ENCODE results near the gene RALB. TPM values are rescaled to one million over a fixed set of nuclear protein-coding genes. Genes with fewer than 3 reads are reported as not detected.

Gene RALB
- total RNA-seq, 1 experiment from 2014 or later = 7.2 TPM

- Histone ChIP-seq H3K4me1 (ENCODE audit: low read length) (peaks cover 51% of the 10 kb centered on the region), H3K4me3 (ENCODE audit: low read length) (no peak overlapping the region), H3K9me2 (replicated peaks; ENCODE audit: insufficient read depth, low read length) (no peaks in the 10 kb centered on the region), H3K27ac (ENCODE audit: low read length) (no peak overlapping the region), H4K20me1 (ENCODE audit: insufficient read depth, low read depth, low read length) (no peaks in the 10 kb centered on the region), H2AFZ (ENCODE audit: low read length) (no peak overlapping the region), H3K79me2 (ENCODE audit: low read length) (no peaks in the 10 kb centered on the region), H3K4me2 (ENCODE audit: low read depth, low read length, poor library complexity, severe bottlenecking) (no peak overlapping the region), H3K36me3 (ENCODE audit: insufficient read depth, low read length) (no peaks in the 10 kb centered on the region), H3K9ac (ENCODE audit: low read length) (no peak overlapping the region), H3K9me3 (ENCODE audit: low read length) (no peaks in the 10 kb centered on the region), H3K27me3 (ENCODE audit: low read length) (no peaks in the 10 kb centered on the region)
- DNase-seq = no peak
These were observed 61.3 kb downstream of the RALB start for GRCh38 chr2:120313695-120314615.

- no peak for DNase-seq
- H2AFZ ChIP-seq (ENCODE audit: low read length) = no peak overlapping the region
- no peaks in the 10 kb centered on the region for H3K9me2 ChIP-seq (replicated peaks; ENCODE audit: insufficient read depth, low read length)
- H4K20me1 ChIP-seq (ENCODE audit: insufficient read depth, low read depth, low read length) = no peaks in the 10 kb centered on the region
- no peak overlapping the region for H3K27ac ChIP-seq (ENCODE audit: low read length)
- no peak overlapping the region for H3K4me3 ChIP-seq (ENCODE audit: low read length)
- H3K27me3 ChIP-seq (ENCODE audit: low read length) = no peaks in the 10 kb centered on the region
- no peaks in the 10 kb centered on the region for H3K79me2 ChIP-seq (ENCODE audit: low read length)
- H3K9ac ChIP-seq (ENCODE audit: low read length) = no peak overlapping the region
- peaks cover 42% of the 10 kb centered on the region for H3K4me1 ChIP-seq (ENCODE audit: low read length)
- no peaks in the 10 kb centered on the region for H3K36me3 ChIP-seq (ENCODE audit: insufficient read depth, low read length)
- no peak overlapping the region for H3K4me2 ChIP-seq (ENCODE audit: low read depth, low read length, poor library complexity, severe bottlenecking)
- H3K9me3 ChIP-seq (ENCODE audit: low read length) = no peaks in the 10 kb centered on the region
These were observed 62.2 kb downstream of the RALB start for GRCh38 chr2:120314690-120315366.

GRCh38 chr2:120315367-120316033 lies 62.8 kb downstream of the RALB start:
- H3K79me2 ChIP-seq (ENCODE audit: low read length) = no peaks in the 10 kb centered on the region
- no peaks in the 10 kb centered on the region for H3K27me3 ChIP-seq (ENCODE audit: low read length)
- no peak overlapping the region for H2AFZ ChIP-seq (ENCODE audit: low read length)
- no peaks in the 10 kb centered on the region for H4K20me1 ChIP-seq (ENCODE audit: insufficient read depth, low read depth, low read length)
- H3K27ac ChIP-seq (ENCODE audit: low read length) = no peak overlapping the region
- peaks cover 36% of the 10 kb centered on the region for H3K4me1 ChIP-seq (ENCODE audit: low read length)
- no peak overlapping the region for H3K4me2 ChIP-seq (ENCODE audit: low read depth, low read length, poor library complexity, severe bottlenecking)
- no peaks in the 10 kb centered on the region for H3K36me3 ChIP-seq (ENCODE audit: insufficient read depth, low read length)
- peak overlapping the region; percentile 35 for H3K9ac ChIP-seq (ENCODE audit: low read length)
- no peaks in the 10 kb centered on the region for H3K9me3 ChIP-seq (ENCODE audit: low read length)
- H3K9me2 ChIP-seq (replicated peaks; ENCODE audit: insufficient read depth, low read length) = no peaks in the 10 kb centered on the region
- no peak for DNase-seq
- H3K4me3 ChIP-seq (ENCODE audit: low read length) = no peak overlapping the region

GRCh38 chr2:120316071-120316470 lies 63.4 kb downstream of the RALB start:
- H3K4me1 ChIP-seq (ENCODE audit: low read length) = peaks cover 30% of the 10 kb centered on the region
- no peak overlapping the region for H3K4me2 ChIP-seq (ENCODE audit: low read depth, low read length, poor library complexity, severe bottlenecking)
- no peak overlapping the region for H3K4me3 ChIP-seq (ENCODE audit: low read length)
- no peaks in the 10 kb centered on the region for H3K9me3 ChIP-seq (ENCODE audit: low read length)
- DNase-seq = no peak
- H3K79me2 ChIP-seq (ENCODE audit: low read length) = no peaks in the 10 kb centered on the region
- H3K27ac ChIP-seq (ENCODE audit: low read length) = no peak overlapping the region
- H3K27me3 ChIP-seq (ENCODE audit: low read length) = no peaks in the 10 kb centered on the region
- no peaks in the 10 kb centered on the region for H4K20me1 ChIP-seq (ENCODE audit: insufficient read depth, low read depth, low read length)
- H2AFZ ChIP-seq (ENCODE audit: low read length) = no peak overlapping the region
- H3K9ac ChIP-seq (ENCODE audit: low read length) = peak overlapping the region; percentile 35
- no peaks in the 10 kb centered on the region for H3K9me2 ChIP-seq (replicated peaks; ENCODE audit: insufficient read depth, low read length)
- H3K36me3 ChIP-seq (ENCODE audit: insufficient read depth, low read length) = no peaks in the 10 kb centered on the region

GRCh38 chr2:120316528-120317179 lies 64.0 kb downstream of the RALB start:
- no peaks in the 10 kb centered on the region for H3K9me2 ChIP-seq (replicated peaks; ENCODE audit: insufficient read depth, low read length)
- no peak overlapping the region for H2AFZ ChIP-seq (ENCODE audit: low read length)
- no peaks in the 10 kb centered on the region for H3K36me3 ChIP-seq (ENCODE audit: insufficient read depth, low read length)
- no peaks in the 10 kb centered on the region for H3K9me3 ChIP-seq (ENCODE audit: low read length)
- H3K4me3 ChIP-seq (ENCODE audit: low read length) = no peak overlapping the region
- H4K20me1 ChIP-seq (ENCODE audit: insufficient read depth, low read depth, low read length) = no peaks in the 10 kb centered on the region
- H3K27me3 ChIP-seq (ENCODE audit: low read length) = no peaks in the 10 kb centered on the region
- no peak overlapping the region for H3K27ac ChIP-seq (ENCODE audit: low read length)
- H3K4me2 ChIP-seq (ENCODE audit: low read depth, low read length, poor library complexity, severe bottlenecking) = no peak overlapping the region
- peak overlapping the region; percentile 35; the same call in 1 of the 2 replicates for H3K9ac ChIP-seq (ENCODE audit: low read length)
- H3K4me1 ChIP-seq (ENCODE audit: low read length) = peaks cover 27% of the 10 kb centered on the region
- no peaks in the 10 kb centered on the region for H3K79me2 ChIP-seq (ENCODE audit: low read length)
- DNase-seq = no peak

- no peak overlapping the region for H3K4me3 ChIP-seq (ENCODE audit: low read length)
- no peaks in the 10 kb centered on the region for H3K79me2 ChIP-seq (ENCODE audit: low read length)
- no peak overlapping the region for H3K9ac ChIP-seq (ENCODE audit: low read length)
- peaks cover 31% of the 10 kb centered on the region for H3K4me1 ChIP-seq (ENCODE audit: low read length)
- no peaks in the 10 kb centered on the region for H4K20me1 ChIP-seq (ENCODE audit: insufficient read depth, low read depth, low read length)
- DNase-seq = no peak
- no peak overlapping the region for H2AFZ ChIP-seq (ENCODE audit: low read length)
- no peaks in the 10 kb centered on the region for H3K36me3 ChIP-seq (ENCODE audit: insufficient read depth, low read length)
- no peaks in the 10 kb centered on the region for H3K9me3 ChIP-seq (ENCODE audit: low read length)
- no peak overlapping the region for H3K4me2 ChIP-seq (ENCODE audit: low read depth, low read length, poor library complexity, severe bottlenecking)
- H3K27me3 ChIP-seq (ENCODE audit: low read length) = no peaks in the 10 kb centered on the region
- H3K27ac ChIP-seq (ENCODE audit: low read length) = no peak overlapping the region
- no peaks in the 10 kb centered on the region for H3K9me2 ChIP-seq (replicated peaks; ENCODE audit: insufficient read depth, low read length)
These were observed 64.5 kb downstream of the RALB start for GRCh38 chr2:120317180-120317533.

- no peak overlapping the region for H3K4me3 ChIP-seq (ENCODE audit: low read length)
- H3K9me2 ChIP-seq (replicated peaks; ENCODE audit: insufficient read depth, low read length) = no peaks in the 10 kb centered on the region
- no peaks in the 10 kb centered on the region for H3K36me3 ChIP-seq (ENCODE audit: insufficient read depth, low read length)
- no peak overlapping the region for H2AFZ ChIP-seq (ENCODE audit: low read length)
- no peak for DNase-seq
- peaks cover 26% of the 10 kb centered on the region for H3K4me1 ChIP-seq (ENCODE audit: low read length)
- H3K9me3 ChIP-seq (ENCODE audit: low read length) = no peaks in the 10 kb centered on the region
- no peaks in the 10 kb centered on the region for H4K20me1 ChIP-seq (ENCODE audit: insufficient read depth, low read depth, low read length)
- no peak overlapping the region for H3K27ac ChIP-seq (ENCODE audit: low read length)
- no peaks in the 10 kb centered on the region for H3K79me2 ChIP-seq (ENCODE audit: low read length)
- H3K9ac ChIP-seq (ENCODE audit: low read length) = no peak overlapping the region
- H3K4me2 ChIP-seq (ENCODE audit: low read depth, low read length, poor library complexity, severe bottlenecking) = no peak overlapping the region
- no peaks in the 10 kb centered on the region for H3K27me3 ChIP-seq (ENCODE audit: low read length)
These were observed 65.3 kb downstream of the RALB start for GRCh38 chr2:120317916-120318315.

GRCh38 chr2:120318626-120319025 lies 66.0 kb downstream of the RALB start:
- Histone ChIP-seq H3K79me2 (ENCODE audit: low read length) (no peaks in the 10 kb centered on the region), H3K4me2 (ENCODE audit: low read depth, low read length, poor library complexity, severe bottlenecking) (no peak overlapping the region), H3K27me3 (ENCODE audit: low read length) (no peaks in the 10 kb centered on the region), H3K9me2 (replicated peaks; ENCODE audit: insufficient read depth, low read length) (no peaks in the 10 kb centered on the region), H3K9me3 (ENCODE audit: low read length) (no peaks in the 10 kb centered on the region), H4K20me1 (ENCODE audit: insufficient read depth, low read depth, low read length) (no peaks in the 10 kb centered on the region), H3K4me3 (ENCODE audit: low read length) (no peak overlapping the region), H3K4me1 (ENCODE audit: low read length) (peaks cover 21% of the 10 kb centered on the region), H2AFZ (ENCODE audit: low read length) (no peak overlapping the region), H3K36me3 (ENCODE audit: insufficient read depth, low read length) (no peaks in the 10 kb centered on the region), H3K27ac (ENCODE audit: low read length) (no peak overlapping the region), H3K9ac (ENCODE audit: low read length) (no peak overlapping the region)
- DNase-seq = no peak

Measured in Karpas-422 (cell line).